Measurements from ENCODE around the gene VCX2. TPM values are rescaled to one million over a fixed set of nuclear protein-coding genes. Genes with fewer than 3 reads are reported as not detected.

Gene VCX2
- total RNA-seq, 1 donor from 2014 or later: not detected

GRCh38 chrX:8192276-8192675 lies 21.2 kb upstream of the VCX2 start:
- FAIRE-seq (no peak), DNase-seq (ENCODE audit: low read depth) (no peak)
- no peak for TF ChIP-seq CTCF (IDR thresholded peaks at IDR 0.05; ENCODE audit: insufficient read depth, low read length, severe bottlenecking)
- no peaks in the 10 kb centered on the region for H3K27me3 ChIP-seq (ENCODE audit: control insufficient read depth, insufficient read depth, low read length)
- H3K36me3 ChIP-seq (ENCODE audit: control insufficient read depth, insufficient read depth, low read length): no peaks in the 10 kb centered on the region
- H3K4me3 ChIP-seq (ENCODE audit: low read depth, low read length): no peak overlapping the region

GRCh38 chrX:8191022-8191421 lies 20.0 kb upstream of the VCX2 start:
- peak; percentile 89 for DNase-seq (ENCODE audit: low read depth)
- FAIRE-seq: peak; percentile 89

GRCh38 chrX:8190341-8190830 lies 19.3 kb upstream of the VCX2 start:
- H3K36me3 ChIP-seq (ENCODE audit: control insufficient read depth, insufficient read depth, low read length): no peaks in the 10 kb centered on the region
- no peak for TF ChIP-seq CTCF (IDR thresholded peaks at IDR 0.05; ENCODE audit: insufficient read depth, low read length, severe bottlenecking)
- peak; percentile 63 for DNase-seq (ENCODE audit: low read depth)
- no peak overlapping the region for H3K4me3 ChIP-seq (ENCODE audit: low read depth, low read length)
- FAIRE-seq: no peak
- no peaks in the 10 kb centered on the region for H3K27me3 ChIP-seq (ENCODE audit: control insufficient read depth, insufficient read depth, low read length)

More at GRCh38 chrX:8191022-8191421, 20.0 kb upstream of the VCX2 start:
- no peak for TF ChIP-seq CTCF (IDR thresholded peaks at IDR 0.05; ENCODE audit: insufficient read depth, low read length, severe bottlenecking)
- Histone ChIP-seq H3K36me3 (ENCODE audit: control insufficient read depth, insufficient read depth, low read length) (no peaks in the 10 kb centered on the region), H3K27me3 (ENCODE audit: control insufficient read depth, insufficient read depth, low read length) (no peaks in the 10 kb centered on the region), H3K4me3 (ENCODE audit: low read depth, low read length) (no peak overlapping the region)

- H3K36me3 ChIP-seq (ENCODE audit: control insufficient read depth, insufficient read depth, low read length): no peaks in the 10 kb centered on the region
- H3K27me3 ChIP-seq (ENCODE audit: control insufficient read depth, insufficient read depth, low read length): no peaks in the 10 kb centered on the region
- no peak overlapping the region for H3K4me3 ChIP-seq (ENCODE audit: low read depth, low read length)
- FAIRE-seq: no peak
- peak; percentile 77 for DNase-seq (ENCODE audit: low read depth)
- TF ChIP-seq CTCF (IDR thresholded peaks at IDR 0.05; ENCODE audit: insufficient read depth, low read length, severe bottlenecking): no peak
Observed at GRCh38 chrX:8189096-8189830, 18.2 kb upstream of the VCX2 start.

GRCh38 chrX:8183346-8183745 lies 12.3 kb upstream of the VCX2 start:
- no peaks in the 10 kb centered on the region for H3K36me3 ChIP-seq (ENCODE audit: control insufficient read depth, insufficient read depth, low read length)
- DNase-seq (ENCODE audit: low read depth) (no peak), FAIRE-seq (no peak)
- TF ChIP-seq CTCF (IDR thresholded peaks at IDR 0.05; ENCODE audit: insufficient read depth, low read length, severe bottlenecking): no peak
- H3K4me3 ChIP-seq (ENCODE audit: low read depth, low read length): no peak overlapping the region
- no peaks in the 10 kb centered on the region for H3K27me3 ChIP-seq (ENCODE audit: control insufficient read depth, insufficient read depth, low read length)

All from bronchial epithelial cell (primary cell).